Esophagus muscularis mucosa (tissue), 4 donors: ENCODE data around the gene PIGT. TPM values are rescaled to one million over a fixed set of nuclear protein-coding genes. Genes with fewer than 3 reads are reported as not detected.

ENCODE experiments used
- DNase-seq: peaks from one replicate; pipeline ENCODE4 v3.0.0-alpha.2; 2017; ENCODE audit errors: extremely low spot score
- H3K27ac ChIP-seq, 4 donors: fragments of 200-600 bp; sonication (generic); replicated peaks in 1 of 4; 1 replicate in 3 of 4; 2 replicates in 1 of 4; pipeline ENCODE4 v1.5.1; 2016 to 2019; ENCODE audit warnings: mild to moderate bottlenecking in 1 of 4
- H3K27me3 ChIP-seq, 4 donors: fragments of 200-600 bp; sonication (generic); one replicate each; pipeline versions ENCODE4 v1.5.1 to v1.6.0; 2016 to 2019
- H3K36me3 ChIP-seq, 4 donors: fragments of 200-600 bp; sonication (generic); one replicate each; pipeline ENCODE4 v1.5.1; 2016 to 2019
- H3K4me1 ChIP-seq, 4 donors: fragments of 200-600 bp; sonication (generic); one replicate each; pipeline ENCODE4 v1.5.1; 2016 to 2019
- H3K4me3 ChIP-seq, 4 donors: fragments of 200-600 bp; sonication (generic); 1 replicate in 2 of 4; 2 replicates in 2 of 4; pipeline ENCODE4 v1.5.1; 2016 to 2019; ENCODE audit warnings: mild to moderate bottlenecking in 4 of 4, moderate library complexity in 1 of 4
- H3K9me3 ChIP-seq, 4 donors: fragments of 200-600 bp; sonication (generic); 1 replicate in 3 of 4; 2 replicates in 1 of 4; pipeline ENCODE4 v1.5.1; 2016 to 2019
- CTCF ChIP-seq, 3 experiments: fragments of 200-600 bp in 2 of 3; fragments of 450-650 bp in 1 of 3; sonication (generic) in 2 of 3; IDR thresholded peaks; one replicate each; pipeline ENCODE4 v1.5.1; 2017 to 2019; ENCODE audit warnings: antibody characterized with exemption in 3 of 3, mild to moderate bottlenecking in 2 of 3, moderate library complexity in 1 of 3
- EP300 ChIP-seq: sonication (generic); formaldehyde crosslinking; IDR thresholded peaks from one replicate; pipeline ENCODE4 v1.6.1; 2017; ENCODE audit warnings: antibody characterized with exemption
- POLR2A ChIP-seq: fragments of 450-650 bp; IDR thresholded peaks from one replicate; pipeline ENCODE4 v1.6.1; 2017; ENCODE audit warnings: antibody characterized with exemption, moderate library complexity, mild to moderate bottlenecking, low read depth
- POLR2AphosphoS5 ChIP-seq, 2 donors: sonication (generic); formaldehyde crosslinking; IDR thresholded peaks; one replicate each; pipeline ENCODE4 v1.6.1; 2017; ENCODE audit warnings: antibody characterized with exemption in 2 of 2
- WGBS: methylation state at CpG from one replicate; pipeline ENCODE4 v1.1.5; 2018; 5-methylcytosine and 5-hydroxymethylcytosine counted together
- intact Hi-C: fragments of 100-400 bp; cut with DNase I; formaldehyde crosslinking; loops from one replicate; pipeline ENCODE4 v1.15.1; 2023
- total RNA-seq, 4 donors: library from RNA; depleted of rRNA; stranded (reverse); fragments of >200 nt; gene quantifications; one replicate each; pipeline versions ENCODE4 v1.1.0 to v1.2.1, GENCODE V29; 2016

Gene PIGT
- total RNA-seq, 4 donors from 2014 or later: 64.4 to 90.9 (median 80.4) TPM

- H3K27me3 ChIP-seq: peaks cover 0 to 7% (median 1%) of the 10 kb centered on the region in 4 donors
- no peak overlapping the region for H3K4me3 ChIP-seq
- WGBS: 86% methylated on average over 6 of the region's 6 CpGs
- no peak for TF ChIP-seq POLR2A
- no peak for TF ChIP-seq EP300
- TF ChIP-seq POLR2AphosphoS5 (IDR thresholded peaks at IDR 0.05): no peak
- no peak for TF ChIP-seq CTCF (IDR thresholded peaks at IDR 0.05)
- intact Hi-C loops: no loop called here
- no peaks in the 10 kb centered on the region for H3K9me3 ChIP-seq
- H3K36me3 ChIP-seq: no peaks in the 10 kb centered on the region
- no peaks in the 10 kb centered on the region for H3K4me1 ChIP-seq
- no peak for DNase-seq
- no peak overlapping the region for H3K27ac ChIP-seq
Observed at GRCh38 chr20:45462711-45463509, 47.0 kb downstream of the PIGT start.

GRCh38 chr20:45463709-45464108 lies 47.8 kb downstream of the PIGT start:
- Histone ChIP-seq H3K27me3 (peaks cover 0 to 11% (median 1%) of the 10 kb centered on the region in 4 donors), H3K4me3 (no peak overlapping the region), H3K4me1 (no peaks in the 10 kb centered on the region), H3K27ac (no peak overlapping the region), H3K36me3 (no peaks in the 10 kb centered on the region), H3K9me3 (no peaks in the 10 kb centered on the region)
- DNase-seq: no peak
- WGBS: 82% methylated on average over 4 of the region's 4 CpGs
- TF ChIP-seq EP300 (no peak), CTCF (IDR thresholded peaks at IDR 0.05) (no peak), POLR2AphosphoS5 (IDR thresholded peaks at IDR 0.05) (no peak), POLR2A (no peak)
- intact Hi-C loops: no loop called here

- DNase-seq: no peak
- Histone ChIP-seq H3K27ac (no peak overlapping the region), H3K4me3 (no peak overlapping the region), H3K27me3 (peaks cover 0 to 30% (median 14%) of the 10 kb centered on the region in 4 donors), H3K36me3 (no peaks in the 10 kb centered on the region), H3K4me1 (peaks cover 16 to 17% (median 16%) of the 10 kb centered on the region in 4 donors), H3K9me3 (no peaks in the 10 kb centered on the region)
- 63% methylated on average over 1 of the region's 1 CpG for WGBS
- intact Hi-C loops: no loop called here
- TF ChIP-seq EP300 (no peak), POLR2AphosphoS5 (IDR thresholded peaks at IDR 0.05) (no peak), POLR2A (no peak), CTCF (IDR thresholded peaks at IDR 0.05) (no peak)
Observed at GRCh38 chr20:45465491-45466266, 49.7 kb downstream of the PIGT start.

- peaks cover 20 to 24% (median 23%) of the 10 kb centered on the region in 4 donors for H3K4me1 ChIP-seq
- 93% methylated on average over 6 of the region's 6 CpGs for WGBS
- H3K27ac ChIP-seq: no peak overlapping the region
- peaks cover 0 to 43% (median 15%) of the 10 kb centered on the region in 4 donors for H3K27me3 ChIP-seq
- TF ChIP-seq CTCF (IDR thresholded peaks at IDR 0.05): no peak
- no peak for DNase-seq
- intact Hi-C loops: no loop called here
- H3K4me3 ChIP-seq: no peak overlapping the region
- no peaks in the 10 kb centered on the region for H3K36me3 ChIP-seq
- no peaks in the 10 kb centered on the region for H3K9me3 ChIP-seq
Observed at GRCh38 chr20:45467172-45467571, 51.2 kb downstream of the PIGT start.
